SH-SY5Y (cell line): ENCODE measurements around the gene ACER3.

ENCODE experiments used
- GATA2 ChIP-seq: IDR thresholded peaks from 2 replicates; pipeline ENCODE4 v1.6.1; 2011; ENCODE audit warnings: mild to moderate bottlenecking, low read depth, low read length
- GATA3 ChIP-seq: IDR thresholded peaks from 2 replicates; pipeline ENCODE4 v1.6.1; 2011; ENCODE audit warnings: low read depth, mild to moderate bottlenecking, low read length, moderate library complexity

DNA sequence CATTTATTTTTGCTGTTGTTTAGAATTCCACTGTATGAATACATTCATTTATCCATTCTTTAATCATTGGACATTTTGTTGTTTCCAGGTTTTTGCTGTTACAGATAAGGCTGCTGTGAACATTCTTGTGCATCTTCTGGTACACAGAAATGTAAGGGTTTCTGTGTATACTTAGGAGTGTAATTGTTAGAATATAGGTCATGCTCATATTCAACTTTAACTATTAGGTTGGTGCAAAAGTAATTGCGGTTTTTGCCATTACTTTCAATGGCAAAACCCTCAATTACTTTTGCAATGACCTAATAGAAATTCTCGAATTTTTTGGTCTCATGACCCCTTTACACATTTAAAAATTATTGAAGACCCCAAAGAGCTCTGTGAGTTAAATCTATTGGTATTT lies 17.3 kb downstream of the ACER3 start:
- TF ChIP-seq GATA2 (no peak), GATA3 (no peak)
